Upper lobe of left lung (tissue), 6 donors: ENCODE results near the gene PNPLA2. TPM values are rescaled to one million over a fixed set of nuclear protein-coding genes. Genes with fewer than 3 reads are reported as not detected.
A peak's percentile ranks its signal among the peaks of the same experiment; 100 is the strongest.

Source experiments
- ATAC-seq, 2 donors: fragments of 200-7000 bp; cut with Tn5 transposase; one replicate each; pipeline ENCODE4 v1.9.1; 2022; ENCODE audit warnings: mild to moderate bottlenecking in 2 of 2, moderate library complexity in 2 of 2; ENCODE audit not compliant: low FRiP score in 2 of 2
- DNase-seq, 2 donors: peaks; one replicate each; pipeline ENCODE4 v3.0.0-alpha.2; 2019 to 2020
- H3K27ac ChIP-seq, 4 donors: fragments of 200-600 bp; sonication (generic); one replicate each; pipeline ENCODE4 v1.5.1; 2016 to 2019
- H3K27me3 ChIP-seq, 4 donors: fragments of 200-600 bp; sonication (generic); one replicate each; pipeline ENCODE4 v1.5.1; 2017 to 2019
- H3K36me3 ChIP-seq, 4 donors: fragments of 200-600 bp; sonication (generic); one replicate each; pipeline ENCODE4 v1.5.1; 2016 to 2019
- H3K4me1 ChIP-seq, 4 donors: fragments of 200-600 bp; sonication (generic); one replicate each; pipeline ENCODE4 v1.5.1; 2018 to 2019
- H3K4me3 ChIP-seq, 4 donors: fragments of 200-600 bp; sonication (generic); one replicate each; pipeline ENCODE4 v1.5.1; 2017 to 2019; ENCODE audit warnings: mild to moderate bottlenecking in 2 of 4, moderate library complexity in 1 of 4
- H3K9me3 ChIP-seq, 4 donors: fragments of 200-600 bp; sonication (generic); one replicate each; pipeline ENCODE4 v1.5.1; 2018 to 2019
- CTCF ChIP-seq, 6 experiments: fragments of 450-650 bp in 4 of 6; fragments of 200-600 bp in 2 of 6; sonication (generic) in 2 of 6; IDR thresholded peaks; one replicate each; pipeline ENCODE4 v1.5.1; 2016 to 2019; ENCODE audit warnings: antibody characterized with exemption in 6 of 6
- EP300 ChIP-seq, 4 donors: sonication (generic); formaldehyde crosslinking; IDR thresholded peaks; one replicate each; pipeline ENCODE4 v1.5.1; 2017; ENCODE audit warnings: antibody characterized with exemption in 4 of 4, control low read depth in 2 of 4
- POLR2A ChIP-seq, 4 donors: fragments of 450-650 bp; IDR thresholded peaks; one replicate each; pipeline ENCODE4 v1.5.1; 2016 to 2017; ENCODE audit warnings: antibody characterized with exemption in 4 of 4, mild to moderate bottlenecking in 2 of 4
- POLR2AphosphoS5 ChIP-seq, 2 donors: sonication (generic); formaldehyde crosslinking; IDR thresholded peaks; one replicate each; pipeline ENCODE4 v1.5.1; 2017; ENCODE audit warnings: antibody characterized with exemption in 2 of 2
- WGBS, 2 donors: methylation state at CpG; one replicate each; pipeline ENCODE4 v1.1.5; 2017 to 2018; 5-methylcytosine and 5-hydroxymethylcytosine counted together
- total RNA-seq, 6 donors: library from RNA; depleted of rRNA in 4 of 6; stranded (reverse); fragments of >200 nt in 4 of 6; gene quantifications; one replicate each; pipeline versions ENCODE4 v1.1.0 to v1.2.1, GENCODE V29; 2016 to 2021
- donor health status: DM: no; HTN: no; CAD: no; lungs with moderate emphysema.
- donor health status: DM: no; HTN: yes; CAD: no; lungs with severe emphysema.

Gene PNPLA2
- total RNA-seq, 6 donors from 2014 or later, result 74.5 to 303 (median 164) TPM

GRCh38 chr11:850775-851763, 32.4 kb downstream of the PNPLA2 start:
- TF ChIP-seq EP300 (IDR thresholded peaks at IDR 0.05) (no peak), CTCF (IDR thresholded peaks at IDR 0.05) (no peak), POLR2AphosphoS5 (IDR thresholded peaks at IDR 0.05) (no peak), POLR2A (IDR thresholded peaks at IDR 0.05) (no peak)
- no peaks in the 10 kb centered on the region for H3K9me3 ChIP-seq
- DNase-seq (peak in 1 of 2 donors; percentile 59), ATAC-seq (no peak)
- WGBS, 2 donors, result 86 to 93% methylated on average over 13 to 23 of the region's 28 CpGs
- H3K36me3 ChIP-seq, result peaks cover 0 to 29% (median 13%) of the 10 kb centered on the region in 4 donors
- no peak overlapping the region for H3K27ac ChIP-seq
- no peak overlapping the region for H3K4me3 ChIP-seq
- peaks cover 0 to 4% (median 0%) of the 10 kb centered on the region in 4 donors for H3K27me3 ChIP-seq
- H3K4me1 ChIP-seq, result peaks cover 29 to 53% (median 34%) of the 10 kb centered on the region in 4 donors

DNA sequence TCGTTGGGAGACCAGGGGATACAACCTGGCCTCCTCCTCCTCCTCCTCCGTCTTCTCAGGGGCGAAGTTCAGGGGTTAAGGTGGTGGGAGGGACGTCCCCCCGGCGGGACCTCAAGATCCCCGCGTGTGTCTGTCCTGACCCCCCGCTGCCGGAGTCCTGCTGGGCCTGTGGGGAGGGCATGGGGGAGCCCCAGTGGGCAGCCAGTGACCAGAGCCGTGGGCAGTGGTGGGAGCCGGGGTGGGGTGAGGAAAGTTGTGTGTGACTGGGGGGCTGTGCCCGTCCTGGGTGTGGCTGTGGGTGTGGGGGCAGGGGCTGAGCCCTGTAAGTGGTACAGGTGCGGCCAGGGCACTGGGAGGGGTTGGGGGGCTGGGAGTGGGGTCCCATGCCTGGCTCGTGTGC, 34.0 kb downstream of the PNPLA2 start:
- Histone ChIP-seq H3K4me3 (no peak overlapping the region), H3K27me3 (peaks cover 0 to 4% (median 0%) of the 10 kb centered on the region in 4 donors), H3K36me3 (peaks cover 0 to 32% (median 15%) of the 10 kb centered on the region in 4 donors), H3K4me1 (peaks cover 18 to 42% (median 22%) of the 10 kb centered on the region in 4 donors), H3K9me3 (no peaks in the 10 kb centered on the region), H3K27ac (no peak overlapping the region)
- TF ChIP-seq POLR2A (IDR thresholded peaks at IDR 0.05), result no peak
- no peak for TF ChIP-seq EP300 (IDR thresholded peaks at IDR 0.05)
- TF ChIP-seq POLR2AphosphoS5 (IDR thresholded peaks at IDR 0.05), result no peak
- TF ChIP-seq CTCF (IDR thresholded peaks at IDR 0.05), result no peak
- no peak for ATAC-seq
- no peak for DNase-seq
- whole genome bisulfite sequencing, 2 donors, result 82 to 89% methylated on average over 4 to 14 of the region's 15 CpGs

DNA sequence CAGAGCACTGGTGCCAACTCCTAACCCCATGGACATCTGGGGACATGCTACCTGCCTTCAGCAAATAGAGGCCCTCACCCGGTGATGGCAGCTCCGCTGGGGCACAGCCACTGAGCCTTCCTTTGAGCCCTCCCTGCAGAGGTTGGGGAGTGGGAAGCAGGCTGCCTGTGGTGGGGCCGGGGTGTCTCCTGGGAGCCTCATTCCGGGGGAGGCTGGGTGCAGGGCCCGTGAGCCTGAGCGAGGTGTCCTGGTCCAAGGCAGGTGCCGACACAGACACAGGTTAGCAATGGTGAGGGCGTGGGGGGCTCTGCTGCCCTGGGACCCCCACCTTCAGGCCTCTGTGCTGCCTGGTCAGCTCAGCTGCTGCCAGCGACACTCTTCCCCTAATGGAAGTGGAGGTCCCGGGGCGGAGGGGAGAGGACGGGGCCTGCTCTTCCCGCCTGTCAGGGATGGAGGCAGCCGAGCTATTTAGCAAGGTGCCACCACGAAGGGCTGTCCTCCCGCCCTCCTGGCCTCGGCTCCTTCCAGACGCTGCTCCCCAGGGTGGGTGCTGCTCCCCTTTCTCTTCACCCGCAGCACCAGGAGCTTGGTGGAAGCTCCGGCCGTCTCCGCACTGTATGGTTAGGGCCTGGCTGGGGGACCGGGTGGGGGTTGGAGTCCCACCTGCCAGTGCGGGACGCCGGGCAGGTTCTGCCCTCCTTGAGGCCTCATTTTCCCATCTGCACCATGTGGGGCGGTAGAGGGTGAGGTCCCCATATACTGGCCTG, 35.2 kb downstream of the PNPLA2 start:
- peak in 1 of 2 donors; percentile 66 for DNase-seq
- no peak overlapping the region for H3K4me3 ChIP-seq
- H3K9me3 ChIP-seq, result no peaks in the 10 kb centered on the region
- peaks cover 0 to 4% (median 0%) of the 10 kb centered on the region in 4 donors for H3K27me3 ChIP-seq
- no peak for TF ChIP-seq CTCF (IDR thresholded peaks at IDR 0.05)
- no peak for TF ChIP-seq POLR2AphosphoS5 (IDR thresholded peaks at IDR 0.05)
- no peak for TF ChIP-seq EP300 (IDR thresholded peaks at IDR 0.05)
- TF ChIP-seq POLR2A (IDR thresholded peaks at IDR 0.05), result no peak
- peaks cover 7 to 42% (median 13%) of the 10 kb centered on the region in 4 donors for H3K4me1 ChIP-seq
- WGBS, 2 donors, result 91 to 92% methylated on average over 9 to 21 of the region's 27 CpGs
- no peak for ATAC-seq
- peaks cover 0 to 32% (median 15%) of the 10 kb centered on the region in 4 donors for H3K36me3 ChIP-seq
- H3K27ac ChIP-seq, result no peak overlapping the region

GRCh38 chr11:854601-855329, 36.1 kb downstream of the PNPLA2 start:
- Histone ChIP-seq H3K27me3 (no peaks in the 10 kb centered on the region), H3K9me3 (no peaks in the 10 kb centered on the region), H3K4me3 (no peak overlapping the region), H3K36me3 (peaks cover 0 to 32% (median 15%) of the 10 kb centered on the region in 4 donors), H3K27ac (no peak overlapping the region), H3K4me1 (peaks cover 5 to 41% (median 10%) of the 10 kb centered on the region in 4 donors)
- 93 to 95% methylated on average over 4 to 17 of the region's 20 CpGs for WGBS, 2 donors
- no peak for ATAC-seq
- DNase-seq, result peak in 1 of 2 donors; percentile 78
- TF ChIP-seq EP300 (IDR thresholded peaks at IDR 0.05), result no peak
- TF ChIP-seq POLR2AphosphoS5 (IDR thresholded peaks at IDR 0.05), result no peak
- no peak for TF ChIP-seq CTCF (IDR thresholded peaks at IDR 0.05)
- TF ChIP-seq POLR2A (IDR thresholded peaks at IDR 0.05), result no peak
